NCI-H345 (cell line): ENCODE measurements around the gene ZNF595.
"Not testable (repeated sequence)": the region's sequence is repeated elsewhere in the genome, so short reads cannot be mapped to it uniquely, and the experiment has no call there.

Experiments
- DNase-seq: peaks from one replicate; lab custom pipeline; 2025; lab: John Stamatoyannopoulos, UW

The ZNF595 gene

GRCh38 chr4:86559-87324 lies 33.6 kb downstream of the ZNF595 start:
- not testable (repeated sequence) for DNase-seq

GRCh38 chr4:98386-98785 lies 45.3 kb downstream of the ZNF595 start:
- DNase-seq = no peak

- DNase-seq = no peak
Measured at GRCh38 chr4:99863-100262, 46.7 kb downstream of the ZNF595 start.

GRCh38 chr4:107083-107443 lies 53.9 kb downstream of the ZNF595 start:
- DNase-seq = no peak

- DNase-seq = no peak
Measured at GRCh38 chr4:107444-108429, 54.6 kb downstream of the ZNF595 start.

GRCh38 chr4:112771-113170 lies 59.6 kb downstream of the ZNF595 start:
- DNase-seq = no peak

GRCh38 chr4:113732-114131 lies 60.6 kb downstream of the ZNF595 start:
- DNase-seq = no peak

GRCh38 chr4:114149-114548 lies 61.0 kb downstream of the ZNF595 start:
- DNase-seq = no peak

GRCh38 chr4:116499-116898 lies 63.4 kb downstream of the ZNF595 start:
- no peak for DNase-seq

GRCh38 chr4:120616-121015 lies 67.5 kb downstream of the ZNF595 start:
- no peak for DNase-seq

- no peak for DNase-seq
Measured at GRCh38 chr4:121408-122084, 68.4 kb downstream of the ZNF595 start.

- not testable (repeated sequence) for DNase-seq
Measured at GRCh38 chr4:123922-124274, 70.8 kb downstream of the ZNF595 start.

- DNase-seq = peak; percentile 90
Measured at GRCh38 chr4:124275-125081, 71.4 kb downstream of the ZNF595 start, which contains the start of gene ZNF718. ZNF718 (plus strand) TSS chr4:124501; CDS start chr4:124671, 170 bp downstream.

- DNase-seq = no peak
Measured at GRCh38 chr4:125091-125771, 72.1 kb downstream of the ZNF595 start.

GRCh38 chr4:125833-126232 lies 72.7 kb downstream of the ZNF595 start:
- no peak for DNase-seq

- DNase-seq = no peak
Measured at GRCh38 chr4:132483-132882, 79.4 kb downstream of the ZNF595 start.
